H1 (cell line): ENCODE results near the gene GAS6. TPM values are rescaled to one million over a fixed set of nuclear protein-coding genes. Genes with fewer than 3 reads are reported as not detected.

Source experiments
- CTCF ChIA-PET: fragments of 300-600 bp; sonication (Branson Sonifier 250); formaldehyde crosslinking; loops from one replicate; lab custom pipeline; 2021; ENCODE audit not compliant: partially characterized antibody; lab: Charles Lee
- POLR2A ChIA-PET: fragments of 300-600 bp; sonication (Branson Sonifier 250); formaldehyde crosslinking; loops from one replicate; lab custom pipeline; 2021; ENCODE audit warnings: inconsistent platforms; ENCODE audit not compliant: partially characterized antibody; lab: Charles Lee
- DNase-seq, 2 experiments: peaks; one replicate each; pipeline versions ENCODE4 v3.0.0 to v3.0.0-alpha.2; 2010 to 2022; ENCODE audit warnings: low spot score in 2 of 2, low read depth in 1 of 2, mixed read lengths in 1 of 2
- FAIRE-seq: peaks from 2 replicates; lab custom pipeline; 2011; peaks lifted over from hg19 to GRCh38; lab: Jason Lieb, UNC
- H2AFZ ChIP-seq: 2 replicates; pipeline ENCODE4 v1.8.1; 2012; ENCODE audit warnings: low read length, inconsistent platforms
- H2AK5ac ChIP-seq: 2 replicates; pipeline ENCODE4 v1.6.1; 2013; ENCODE audit warnings: low read depth, low read length
- H2BK120ac ChIP-seq: replicated peaks from 2 replicates; pipeline ENCODE3; 2013; ENCODE audit warnings: low read depth, low read length, inconsistent platforms
- H2BK12ac ChIP-seq: 2 replicates; pipeline ENCODE4 v1.6.1; 2013; ENCODE audit warnings: low read depth, low read length
- H2BK15ac ChIP-seq: 2 replicates; pipeline ENCODE4 v1.6.1; 2013; ENCODE audit warnings: low read length
- H2BK20ac ChIP-seq: 2 replicates; pipeline ENCODE4 v1.6.1; 2013; ENCODE audit warnings: low read length
- H2BK5ac ChIP-seq: 2 replicates; pipeline ENCODE4 v1.6.1; 2013; ENCODE audit warnings: low read depth, low read length
- H3K14ac ChIP-seq: 2 replicates; pipeline ENCODE4 v1.6.1; 2013; ENCODE audit warnings: inconsistent platforms; ENCODE audit not compliant: insufficient read length
- H3K18ac ChIP-seq: 2 replicates; pipeline ENCODE4 v1.6.1; 2013; ENCODE audit warnings: low read length; ENCODE audit errors: extremely low read depth
- H3K23ac ChIP-seq: 2 replicates; pipeline ENCODE4 v1.6.1; 2013; ENCODE audit warnings: inconsistent platforms; ENCODE audit not compliant: insufficient read length
- H3K23me2 ChIP-seq: 2 replicates; pipeline ENCODE4 v1.6.1; 2013; ENCODE audit warnings: low read depth, low read length
- H3K27ac ChIP-seq: 2 replicates; pipeline ENCODE4 v1.6.1; 2011; ENCODE audit warnings: low read depth, low read length, inconsistent platforms
- H3K27me3 ChIP-seq, 4 experiments: replicated peaks in 1 of 4; 1 replicate in 1 of 4; 2 replicates in 3 of 4; pipeline versions ENCODE4 v1.6.1 to v1.8.1; 2011 to 2013; ENCODE audit warnings: low read length in 3 of 4, mild to moderate bottlenecking in 3 of 4, inconsistent platforms in 2 of 4, mixed read lengths in 2 of 4, moderate library complexity in 1 of 4; ENCODE audit not compliant: control insufficient read depth in 3 of 4, insufficient read depth in 3 of 4; ENCODE audit errors: extremely low read depth in 1 of 4
- H3K36me3 ChIP-seq, 4 experiments: 2 replicates each; pipeline versions ENCODE4 v1.6.1 to v1.8.1; 2011 to 2013; ENCODE audit warnings: mild to moderate bottlenecking in 4 of 4, low read length in 3 of 4, moderate library complexity in 2 of 4, control low read depth in 1 of 4, inconsistent platforms in 1 of 4; ENCODE audit not compliant: insufficient read depth in 4 of 4, control insufficient read depth in 2 of 4
- H3K4ac ChIP-seq: replicated peaks from 2 replicates; pipeline ENCODE3; 2013; ENCODE audit warnings: low read length, low read depth, mixed read lengths, inconsistent platforms; ENCODE audit not compliant: insufficient read length
- H3K4me1 ChIP-seq, 4 experiments: replicated peaks in 1 of 4; 1 replicate in 1 of 4; 2 replicates in 3 of 4; pipeline versions ENCODE4 v1.6.1 to v1.8.1; 2011 to 2013; ENCODE audit warnings: low read length in 3 of 4, inconsistent platforms in 2 of 4, mixed read lengths in 1 of 4; ENCODE audit not compliant: insufficient read depth in 4 of 4, control insufficient read depth in 3 of 4
- H3K4me2 ChIP-seq, 2 experiments: 2 replicates each; pipeline versions ENCODE4 v1.6.1 to v1.8.1; 2011 to 2013; ENCODE audit warnings: low read depth in 2 of 2, low read length in 2 of 2, control low read depth in 1 of 2, inconsistent platforms in 1 of 2, mild to moderate bottlenecking in 1 of 2; ENCODE audit not compliant: insufficient read depth in 1 of 2
- H3K4me3 ChIP-seq, 4 experiments: fragments of 200-600, 300-600 bp in 1 of 4; sonication (generic), shearing (Covaris generic), sonication (Bioruptor Twin) in 1 of 4; 2 replicates each; pipeline versions ENCODE4 v1.5.1 to v1.8.1; 2011 to 2016; ENCODE audit warnings: low read length in 4 of 4, low read depth in 3 of 4, control low read depth in 2 of 4, inconsistent platforms in 2 of 4, mild to moderate bottlenecking in 2 of 4, mixed read lengths in 1 of 4, moderate library complexity in 1 of 4; ENCODE audit not compliant: insufficient read depth in 2 of 4; ENCODE audit errors: extremely low read depth in 1 of 4
- H3K56ac ChIP-seq: replicated peaks from 2 replicates; pipeline ENCODE3; 2013; ENCODE audit warnings: low read depth, mild to moderate bottlenecking, mixed read lengths, low read length, inconsistent platforms; ENCODE audit not compliant: insufficient read length
- H3K79me1 ChIP-seq: 2 replicates; pipeline ENCODE4 v1.6.1; 2013; ENCODE audit warnings: low read depth, low read length, control low read depth
- H3K79me2 ChIP-seq, 2 experiments: 2 replicates each; pipeline versions ENCODE4 v1.6.1 to v1.8.1; 2012 to 2013; ENCODE audit warnings: low read length in 2 of 2, mild to moderate bottlenecking in 2 of 2, inconsistent platforms in 1 of 2; ENCODE audit not compliant: insufficient read depth in 2 of 2, control insufficient read depth in 1 of 2
- H3K9ac ChIP-seq, 4 experiments: replicated peaks in 1 of 4; 1 replicate in 1 of 4; 2 replicates in 3 of 4; pipeline versions ENCODE4 v1.6.1 to v1.8.1; 2011 to 2013; ENCODE audit warnings: low read depth in 3 of 4, low read length in 3 of 4, control low read depth in 2 of 4, mild to moderate bottlenecking in 2 of 4, moderate library complexity in 2 of 4, inconsistent platforms in 1 of 4; ENCODE audit errors: extremely low read depth in 1 of 4
- H3K9me3 ChIP-seq, 2 experiments: 2 replicates each; pipeline versions ENCODE4 v1.6.1 to v1.8.1; 2012 to 2013; ENCODE audit warnings: mild to moderate bottlenecking in 2 of 2, moderate library complexity in 2 of 2, control low read depth in 1 of 2, inconsistent platforms in 1 of 2, low read depth in 1 of 2, low read length in 1 of 2, mixed read lengths in 1 of 2; ENCODE audit not compliant: insufficient read depth in 2 of 2
- H4K20me1 ChIP-seq, 2 experiments: replicated peaks in 1 of 2; 2 replicates each; pipeline versions ENCODE3 to v1.8.1; 2011 to 2013; ENCODE audit warnings: inconsistent platforms in 2 of 2, low read length in 2 of 2, mild to moderate bottlenecking in 1 of 2; ENCODE audit not compliant: insufficient read depth in 2 of 2, control insufficient read depth in 1 of 2
- H4K5ac ChIP-seq: 2 replicates; pipeline ENCODE4 v1.6.1; 2013; ENCODE audit warnings: low read length, low read depth, mixed read lengths, inconsistent platforms; ENCODE audit not compliant: insufficient read length
- H4K8ac ChIP-seq: 2 replicates; pipeline ENCODE4 v1.8.0; 2013; ENCODE audit warnings: mild to moderate bottlenecking, moderate library complexity, low read length, inconsistent platforms; ENCODE audit not compliant: insufficient read depth; ENCODE audit errors: extremely low read depth
- H4K91ac ChIP-seq: replicated peaks from 2 replicates; pipeline ENCODE3; 2013; ENCODE audit warnings: low read length, mixed read lengths, inconsistent platforms; ENCODE audit not compliant: insufficient read length
- RBBP5 ChIP-seq: IDR thresholded peaks from 2 replicates; pipeline ENCODE4 v1.7.1; 2012; ENCODE audit warnings: low read depth, mild to moderate bottlenecking, inconsistent platforms, low read length, moderate library complexity, borderline replicate concordance
- RFX5 ChIP-seq: IDR thresholded peaks from 2 replicates; pipeline ENCODE4 v1.6.1; 2011; ENCODE audit warnings: low read depth, low read length, improper control_type of control experiment, borderline replicate concordance
- SIN3A ChIP-seq, 2 experiments: IDR thresholded peaks in 1 of 2; conservative IDR thresholded peaks in 1 of 2; 2 replicates each; pipeline ENCODE4 v1.6.1; 2011 to 2012; ENCODE audit warnings: low read length in 2 of 2, improper control_type of control experiment in 1 of 2, low read depth in 1 of 2, mild to moderate bottlenecking in 1 of 2
- SP1 ChIP-seq: IDR thresholded peaks from 2 replicates; pipeline ENCODE4 v1.6.1; 2011; ENCODE audit warnings: low read depth, low read length
- TAF1 ChIP-seq: IDR thresholded peaks from 2 replicates; pipeline ENCODE4 v1.6.1; 2011; ENCODE audit warnings: mild to moderate bottlenecking, low read depth, low read length
- WGBS, 2 experiments: shearing (Covaris generic) in 1 of 2; methylation state at CpG; one replicate each; pipeline versions ENCODE4 v1.1.6 to v1.1.7; 2013 to 2015; ENCODE audit warnings: low lambda C conversion rate in 2 of 2, mixed read lengths in 2 of 2, inconsistent platforms in 1 of 2, low coverage in 1 of 2, missing lambda C conversion rate in 1 of 2; ENCODE audit not compliant: insufficient replicate concordance in 2 of 2, insufficient coverage in 1 of 2, insufficient read length in 1 of 2; ENCODE audit errors: extremely low coverage in 1 of 2, missing lambda C conversion rate in 1 of 2; 5-methylcytosine and 5-hydroxymethylcytosine counted together
- polyA plus RNA-seq, 7 experiments: library from polyadenylated mRNA; depleted of rRNA in 3 of 7; stranded (reverse) in 5 of 7; unstranded in 2 of 7; fragments of >200 nt in 5 of 7; fragments of 200-250 nt in 2 of 7; gene quantifications; 1 replicate in 5 of 7; 2 replicates in 1 of 7; 4 replicates in 1 of 7; pipeline versions ENCODE4 v1.2.1 to v1.2.3, GENCODE V29; 2011 to 2013; ENCODE audit warnings: missing spikeins in 2 of 7, mixed read lengths in 2 of 7
- total RNA-seq: library from RNA; stranded (reverse); fragmentation: NEBNext Ultra II Directional; extraction: Animal tissue kit (Norgen Biotek cat#: 25700); gene quantifications from 2 replicates; pipeline ENCODE4 v1.2.1, GENCODE V29; 2021

GAS6 gene
- total and polyA plus RNA-seq, 2 of the 8 experiments (the other 6 are each of a cell fraction or from before 2014, with no cell fraction given): 18.6 to 31.0 TPM

DNA sequence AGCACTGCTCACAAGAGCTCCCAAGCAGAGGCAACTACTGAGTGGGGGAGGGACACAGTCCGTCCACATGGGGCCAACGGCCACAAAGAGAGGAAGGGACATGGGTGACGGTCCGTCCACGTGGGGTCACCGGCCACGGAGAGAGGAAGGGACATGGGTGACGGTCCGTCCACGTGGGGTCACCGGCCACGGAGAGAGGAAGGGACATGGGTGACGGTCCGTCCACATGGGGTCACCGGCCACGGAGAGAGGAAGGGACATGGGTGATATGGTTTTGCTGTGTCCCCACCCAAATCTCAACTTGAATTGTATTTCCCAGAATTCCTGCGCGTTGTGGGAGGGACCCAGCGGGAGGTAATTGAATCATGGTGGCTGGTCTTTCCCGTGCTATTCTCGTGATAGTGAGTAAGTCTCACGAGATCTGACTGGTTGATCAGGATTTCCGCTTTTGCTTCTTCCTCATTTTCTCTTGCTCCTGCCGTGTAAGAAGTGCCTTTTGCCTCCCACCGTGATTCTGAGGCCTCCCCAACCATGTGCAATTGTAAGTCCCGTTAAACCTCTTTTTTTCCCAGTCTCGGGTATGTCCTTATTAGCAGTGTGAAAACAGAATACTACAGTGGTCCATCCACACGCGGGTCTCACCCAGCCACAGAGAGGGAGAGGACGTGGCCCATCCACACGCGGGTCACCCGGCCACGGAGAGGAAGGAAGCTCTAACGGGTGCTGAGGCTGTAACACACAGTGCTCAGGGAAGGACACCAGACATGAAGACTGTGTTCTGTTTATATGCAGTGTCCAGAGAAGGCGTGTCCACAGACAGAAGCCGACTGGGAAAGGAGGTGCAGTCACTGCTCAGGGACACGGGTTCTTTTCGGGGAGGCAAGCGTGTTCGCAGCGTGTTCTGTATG lies 48.5 kb downstream of the GAS6 start:
- TF ChIP-seq SP1 (no peak), SIN3A (conservative IDR thresholded peaks at IDR 0.05 in 1 of 2, IDR thresholded peaks at IDR 0.05 in 1 of 2; ENCODE audit: low read depth in 1 of 2, low read length in 2 of 2) (no peak), RFX5 (no peak), RBBP5 (no peak), TAF1 (no peak)
- TF ChIP-seq, all 59 proteins: peak for 0
- no peak overlapping the region for H4K5ac ChIP-seq
- no peak overlapping the region for H2BK120ac ChIP-seq
- H2BK5ac ChIP-seq: no peak overlapping the region
- no peaks in the 10 kb centered on the region for H3K36me3 ChIP-seq
- no peak overlapping the region for H3K4ac ChIP-seq
- H3K9ac ChIP-seq: no peak overlapping the region
- H3K79me2 ChIP-seq: no peaks in the 10 kb centered on the region
- H3K79me1 ChIP-seq: no peaks in the 10 kb centered on the region
- H3K9me3 ChIP-seq: no peaks in the 10 kb centered on the region
- CTCF ChIA-PET: interaction anchor here (1.1 to 2.8 kb wide), 3 partner anchors 12 to 91 kb away, joined by 5 to 24 read pairs (median 6); no protein-coding TSS in a partner anchor
- no peak overlapping the region for H4K8ac ChIP-seq
- DNase-seq: no peak
- H4K91ac ChIP-seq: no peak overlapping the region
- H3K56ac ChIP-seq: no peak overlapping the region
- no peaks in the 10 kb centered on the region for H3K23me2 ChIP-seq
- FAIRE-seq: no peak
- H3K4me3 ChIP-seq: no peak overlapping the region
- no peaks in the 10 kb centered on the region for H3K27me3 ChIP-seq
- H4K20me1 ChIP-seq: peaks cover 0 to 2% of the 10 kb centered on the region in 2 experiments
- no peak overlapping the region for H3K4me2 ChIP-seq
- no peak overlapping the region for H3K18ac ChIP-seq
- H3K14ac ChIP-seq: no peak overlapping the region
- H3K4me1 ChIP-seq: no peaks in the 10 kb centered on the region
- H2BK15ac ChIP-seq: peak overlapping the region; percentile 75; the same call in 1 of the 2 replicates
- POLR2A ChIA-PET: no interaction called here
- no peak overlapping the region for H3K27ac ChIP-seq
- H2AK5ac ChIP-seq: peak overlapping the region; percentile 75; the same call in 1 of the 2 replicates
- peak overlapping the region; percentile 23; the same call in 1 of the 2 replicates for H2BK12ac ChIP-seq
- no peak overlapping the region for H3K23ac ChIP-seq
- H2AFZ ChIP-seq: no peak overlapping the region
- no peak overlapping the region for H2BK20ac ChIP-seq
- 89% methylated on average over 42 of the region's 42 CpGs; no CpG with 5 or more reads in 1 of the 2 experiments for WGBS, 2 experiments
